ENCODE measurements around the gene SUGCT.

DNA sequence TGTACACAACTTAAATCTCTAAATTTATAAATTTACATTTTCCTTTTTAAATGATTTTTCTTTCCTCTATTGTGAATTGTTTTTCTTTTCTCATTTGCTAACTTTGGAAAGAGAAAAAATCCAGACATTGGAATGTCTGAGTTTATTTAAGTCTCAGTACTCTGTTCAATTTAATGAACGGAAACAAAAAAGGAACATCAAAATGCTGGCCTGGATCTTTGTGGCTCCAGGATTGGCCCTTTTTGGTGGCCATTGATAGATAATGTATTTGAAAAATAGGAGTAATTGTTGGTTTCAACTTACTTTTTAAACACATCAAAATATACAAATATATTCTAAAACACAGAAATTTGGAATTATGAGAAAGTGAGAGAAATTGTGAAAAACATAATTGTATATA is 336.0 kb downstream of the SUGCT start:
- TF ChIP-seq, protein P1, sequence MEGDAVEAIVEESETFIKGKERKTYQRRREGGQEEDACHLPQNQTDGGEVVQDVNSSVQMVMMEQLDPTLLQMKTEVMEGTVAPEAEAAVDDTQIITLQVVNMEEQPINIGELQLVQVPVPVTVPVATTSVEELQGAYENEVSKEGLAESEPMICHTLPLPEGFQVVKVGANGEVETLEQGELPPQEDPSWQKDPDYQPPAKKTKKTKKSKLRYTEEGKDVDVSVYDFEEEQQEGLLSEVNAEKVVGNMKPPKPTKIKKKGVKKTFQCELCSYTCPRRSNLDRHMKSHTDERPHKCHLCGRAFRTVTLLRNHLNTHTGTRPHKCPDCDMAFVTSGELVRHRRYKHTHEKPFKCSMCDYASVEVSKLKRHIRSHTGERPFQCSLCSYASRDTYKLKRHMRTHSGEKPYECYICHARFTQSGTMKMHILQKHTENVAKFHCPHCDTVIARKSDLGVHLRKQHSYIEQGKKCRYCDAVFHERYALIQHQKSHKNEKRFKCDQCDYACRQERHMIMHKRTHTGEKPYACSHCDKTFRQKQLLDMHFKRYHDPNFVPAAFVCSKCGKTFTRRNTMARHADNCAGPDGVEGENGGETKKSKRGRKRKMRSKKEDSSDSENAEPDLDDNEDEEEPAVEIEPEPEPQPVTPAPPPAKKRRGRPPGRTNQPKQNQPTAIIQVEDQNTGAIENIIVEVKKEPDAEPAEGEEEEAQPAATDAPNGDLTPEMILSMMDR (IDR thresholded peaks at IDR 0.05; ENCODE audit: low read length) = no peak
- no peak for TF ChIP-seq EZH2 (optimal IDR thresholded peaks at IDR 0.05; ENCODE audit: low read depth, low read length)
